Breast epithelium (tissue), 3 donors: ENCODE results near the gene MX1.

Experiments
- CTCF ChIP-seq, 3 donors: fragments of 450-650 bp; IDR thresholded peaks; one replicate each; pipeline ENCODE4 v1.5.1; 2016 to 2017; ENCODE audit warnings: antibody characterized with exemption in 3 of 3, mild to moderate bottlenecking in 3 of 3, moderate library complexity in 3 of 3
- POLR2A ChIP-seq: fragments of 450-650 bp; IDR thresholded peaks from one replicate; pipeline ENCODE4 v1.6.1; 2016; ENCODE audit warnings: antibody characterized with exemption, mild to moderate bottlenecking, moderate library complexity

GRCh38 chr21:41387824-41388223, 38.2 kb upstream of the MX1 start:
- TF ChIP-seq CTCF (IDR thresholded peaks at IDR 0.05) (no peak), POLR2A (no peak)
